GM20000 (cell line): ENCODE results near the gene LYPD6B.

Experiments
- DNase-seq: peaks from one replicate; pipeline ENCODE4 v3.0.0; 2012; ENCODE audit warnings: low spot score
- TF ChIP-seq, protein P1 (sequence below): IDR thresholded peaks from 2 replicates; pipeline ENCODE4 v1.5.1; 2012; ENCODE audit warnings: mild to moderate bottlenecking, control low read depth; ENCODE audit errors: extremely low read depth, missing control alignments

The LYPD6B gene

DNA sequence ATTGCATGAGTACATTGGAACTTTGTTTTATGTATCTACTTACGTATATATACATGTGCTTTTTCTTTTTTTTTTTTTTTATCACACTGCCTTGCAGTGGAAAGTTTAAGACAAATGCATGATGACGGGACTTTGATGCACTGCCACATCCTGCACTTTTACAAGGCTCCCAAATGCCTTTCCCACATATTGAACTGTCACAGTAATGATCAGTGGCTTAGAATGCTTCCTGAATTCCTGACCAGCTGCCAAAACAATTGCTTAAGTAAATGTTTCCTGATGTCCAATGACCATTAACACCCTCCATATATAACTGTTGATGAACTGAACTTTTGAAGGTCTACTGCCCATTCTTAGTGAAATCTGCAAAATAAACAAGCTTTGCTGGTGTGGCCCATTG, 60.2 kb downstream of the LYPD6B start:
- TF ChIP-seq, protein P1, sequence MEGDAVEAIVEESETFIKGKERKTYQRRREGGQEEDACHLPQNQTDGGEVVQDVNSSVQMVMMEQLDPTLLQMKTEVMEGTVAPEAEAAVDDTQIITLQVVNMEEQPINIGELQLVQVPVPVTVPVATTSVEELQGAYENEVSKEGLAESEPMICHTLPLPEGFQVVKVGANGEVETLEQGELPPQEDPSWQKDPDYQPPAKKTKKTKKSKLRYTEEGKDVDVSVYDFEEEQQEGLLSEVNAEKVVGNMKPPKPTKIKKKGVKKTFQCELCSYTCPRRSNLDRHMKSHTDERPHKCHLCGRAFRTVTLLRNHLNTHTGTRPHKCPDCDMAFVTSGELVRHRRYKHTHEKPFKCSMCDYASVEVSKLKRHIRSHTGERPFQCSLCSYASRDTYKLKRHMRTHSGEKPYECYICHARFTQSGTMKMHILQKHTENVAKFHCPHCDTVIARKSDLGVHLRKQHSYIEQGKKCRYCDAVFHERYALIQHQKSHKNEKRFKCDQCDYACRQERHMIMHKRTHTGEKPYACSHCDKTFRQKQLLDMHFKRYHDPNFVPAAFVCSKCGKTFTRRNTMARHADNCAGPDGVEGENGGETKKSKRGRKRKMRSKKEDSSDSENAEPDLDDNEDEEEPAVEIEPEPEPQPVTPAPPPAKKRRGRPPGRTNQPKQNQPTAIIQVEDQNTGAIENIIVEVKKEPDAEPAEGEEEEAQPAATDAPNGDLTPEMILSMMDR: no peak

DNA sequence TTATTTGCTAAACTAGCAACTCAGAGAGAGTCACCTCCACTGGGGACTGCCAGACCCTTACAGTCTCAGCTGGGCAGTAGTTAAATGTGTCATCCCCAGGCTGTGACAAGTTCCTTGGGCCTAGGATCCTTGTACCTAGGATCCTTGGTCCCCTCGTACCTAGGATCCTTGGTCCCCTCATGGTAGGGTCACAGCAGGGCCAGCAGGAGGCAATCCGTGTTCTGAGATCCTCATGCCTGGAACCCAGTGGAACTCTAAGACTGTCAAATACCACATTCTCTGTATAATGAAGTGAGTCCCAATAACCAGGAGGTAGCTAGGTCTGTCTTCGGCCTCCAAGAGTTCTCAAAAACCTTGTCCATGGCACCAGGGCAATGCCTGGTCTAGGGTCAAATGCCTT, 60.8 kb downstream of the LYPD6B start:
- TF ChIP-seq, protein P1: no peak
- no peak for DNase-seq

More for the DNA sequence above, 60.2 kb downstream of the LYPD6B start:
- DNase-seq: no peak

DNA sequence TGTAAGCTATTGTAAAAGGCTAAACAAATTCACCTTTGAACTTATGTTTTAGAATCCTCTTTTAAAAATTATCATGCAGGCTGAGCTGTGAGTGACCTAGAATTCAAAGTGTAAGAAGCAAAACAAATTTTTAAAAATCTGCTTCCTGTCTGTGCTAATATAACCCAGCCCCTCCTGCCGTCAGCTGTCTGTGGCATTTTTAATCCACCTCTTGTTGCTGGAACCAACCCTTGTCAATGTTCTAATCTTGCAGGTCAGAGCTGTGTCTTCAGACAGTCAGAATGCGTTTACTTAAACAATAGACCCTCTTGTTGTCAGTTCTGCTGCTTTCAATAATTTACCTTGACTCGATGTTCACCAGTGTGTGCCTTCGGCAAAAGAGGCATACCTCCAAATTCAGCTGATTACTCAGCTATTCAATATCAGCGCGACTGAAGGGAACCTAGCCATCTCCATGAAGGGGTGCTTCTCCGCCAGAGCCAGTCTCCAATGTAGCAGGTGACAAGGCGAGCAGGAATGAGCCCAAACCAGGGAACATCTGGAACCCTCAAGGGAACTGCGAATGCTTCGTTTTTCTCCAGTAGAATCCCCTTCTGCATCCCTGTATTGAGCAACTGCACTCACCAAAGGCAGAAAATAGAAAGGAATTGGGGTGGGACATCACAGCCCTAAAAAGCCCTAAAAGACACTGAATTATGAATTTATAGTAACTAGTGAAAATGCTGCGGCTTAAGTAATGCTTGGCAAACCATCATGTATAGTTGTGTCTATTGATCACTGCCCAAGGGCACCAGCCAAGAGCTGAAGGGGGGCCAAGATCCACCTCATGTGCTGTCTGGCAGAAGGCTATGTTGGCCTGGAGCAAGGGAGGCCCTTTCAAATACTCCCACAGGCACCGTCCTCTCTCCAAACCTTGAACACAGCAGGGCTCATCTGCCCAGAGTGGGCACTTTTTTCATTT, 62.5 kb downstream of the LYPD6B start:
- DNase-seq: no peak
- TF ChIP-seq, protein P1: no peak

DNA sequence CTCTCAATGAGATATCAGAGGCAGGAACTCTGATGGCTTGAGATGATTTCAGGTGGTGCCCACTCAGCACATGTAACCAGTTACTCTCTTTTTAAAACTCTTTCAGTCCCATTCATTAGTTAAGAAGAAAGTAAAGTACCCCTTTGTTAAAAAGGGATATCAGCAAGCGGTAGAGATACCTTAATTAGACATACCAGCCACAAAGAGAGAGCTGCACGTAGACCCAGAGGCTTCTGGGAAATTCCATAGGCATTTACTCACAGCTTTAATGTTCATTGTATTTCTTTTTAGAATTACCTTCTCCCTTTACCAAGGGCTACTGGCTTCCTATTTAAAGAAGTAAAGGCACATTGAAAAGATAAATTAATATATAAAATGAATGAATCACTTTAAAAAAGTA, 63.3 kb downstream of the LYPD6B start:
- TF ChIP-seq, protein P1: no peak
- no peak for DNase-seq

DNA sequence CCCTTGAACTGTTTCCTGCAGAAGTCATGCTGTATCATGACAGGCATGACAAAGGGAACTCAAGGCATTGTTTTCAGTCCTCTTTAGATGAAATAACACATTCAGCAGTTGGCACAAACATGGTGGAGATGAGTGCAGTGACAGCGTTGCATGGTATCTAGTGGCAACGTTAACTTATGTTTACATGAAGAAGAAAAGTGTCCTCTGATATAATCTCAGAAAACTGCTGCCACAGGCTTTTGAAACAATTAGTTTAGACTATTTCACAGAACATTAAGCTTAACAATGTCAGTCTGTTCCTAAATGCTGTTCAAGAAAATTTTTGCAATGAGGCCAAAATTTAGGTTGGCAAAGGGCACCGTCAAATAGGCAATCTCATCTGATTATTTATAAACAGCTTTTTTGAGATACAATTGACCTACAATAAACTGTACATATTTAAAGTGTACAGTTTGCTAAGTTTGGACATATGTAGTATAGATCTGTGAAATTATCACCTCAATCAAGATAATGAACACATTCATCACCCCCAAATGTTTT, 64.7 kb downstream of the LYPD6B start:
- no peak for DNase-seq
- TF ChIP-seq, protein P1: no peak

DNA sequence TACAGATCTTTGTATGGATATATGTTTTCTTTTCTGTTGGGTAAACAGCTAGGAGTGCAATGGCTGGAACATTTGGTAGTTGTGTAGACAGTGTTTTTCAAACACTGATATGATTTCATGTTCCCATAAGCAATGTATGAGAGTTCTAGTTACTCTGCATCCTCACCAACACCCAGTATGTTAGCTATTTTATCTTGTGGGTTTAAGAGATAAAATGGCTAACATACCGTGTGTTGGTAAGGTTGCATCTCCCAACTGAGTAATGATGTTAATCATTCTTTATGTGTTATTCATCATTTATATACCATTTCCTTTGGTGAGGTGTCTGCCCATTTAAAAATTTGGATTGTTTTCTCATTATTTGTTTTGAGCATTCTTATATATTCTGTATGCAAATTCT, 65.7 kb downstream of the LYPD6B start:
- TF ChIP-seq, protein P1: no peak
- DNase-seq: no peak

DNA sequence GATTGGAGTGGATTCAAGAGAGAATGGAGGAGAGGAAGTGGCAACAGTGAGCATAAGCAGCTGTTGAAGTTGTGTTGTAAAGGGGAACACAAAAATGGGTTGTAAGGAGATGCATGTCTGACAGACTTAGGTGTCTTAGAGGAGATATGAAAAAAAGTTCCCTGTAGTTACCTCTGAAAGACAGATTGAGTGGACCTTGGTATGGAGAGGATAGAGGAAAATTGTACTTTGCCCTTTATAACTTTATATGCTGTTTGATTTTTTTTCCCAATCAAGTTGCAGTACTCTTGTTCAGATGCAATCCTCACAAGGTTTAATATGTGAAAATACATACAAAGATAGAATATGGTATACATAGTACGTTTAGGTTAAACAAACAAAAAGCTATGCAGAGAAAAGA, 73.6 kb downstream of the LYPD6B start:
- TF ChIP-seq, protein P1: no peak

More for the DNA sequence above, 73.6 kb downstream of the LYPD6B start:
- DNase-seq: no peak
